Iris pigment epithelial cell (primary cell): ENCODE results near the gene PTPRM.

Experiments used
- DNase-seq: peaks from one replicate; pipeline ENCODE4 v3.0.0-alpha.2; 2011; ENCODE audit warnings: low read depth

The PTPRM gene

DNA sequence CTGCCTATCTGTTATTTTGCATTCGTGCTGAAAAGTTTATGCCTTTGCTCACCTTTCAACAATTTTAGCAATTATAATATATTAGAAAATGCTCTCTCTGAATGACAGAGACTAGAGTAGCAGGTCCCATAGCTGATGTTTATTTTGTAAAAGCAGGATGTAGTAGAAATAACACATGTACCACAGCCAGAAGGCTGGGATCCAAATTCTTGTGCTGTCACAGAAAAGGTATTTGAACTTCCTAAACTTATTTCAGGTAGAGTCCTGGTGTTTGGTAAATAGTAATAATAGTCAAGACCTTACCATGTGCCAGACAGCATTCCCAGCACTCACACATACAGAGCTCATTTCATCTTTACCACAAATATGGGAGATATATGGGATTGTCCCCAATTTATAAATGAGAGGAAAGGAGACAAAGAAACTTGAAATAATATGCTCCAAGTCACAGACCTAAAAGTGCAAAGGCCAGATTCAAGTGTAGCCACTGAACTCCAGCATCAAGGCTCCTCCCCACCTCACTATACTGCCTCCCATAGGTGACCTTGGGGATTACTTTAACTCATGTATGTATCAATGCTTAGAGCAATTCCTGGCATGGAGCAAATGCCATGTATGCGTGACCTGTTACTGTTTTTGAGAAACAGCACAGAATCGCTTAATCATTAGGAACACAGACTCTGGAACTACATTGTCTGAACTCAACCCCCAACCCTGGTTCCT lies 757.4 kb downstream of the PTPRM start:
- DNase-seq = no peak

DNA sequence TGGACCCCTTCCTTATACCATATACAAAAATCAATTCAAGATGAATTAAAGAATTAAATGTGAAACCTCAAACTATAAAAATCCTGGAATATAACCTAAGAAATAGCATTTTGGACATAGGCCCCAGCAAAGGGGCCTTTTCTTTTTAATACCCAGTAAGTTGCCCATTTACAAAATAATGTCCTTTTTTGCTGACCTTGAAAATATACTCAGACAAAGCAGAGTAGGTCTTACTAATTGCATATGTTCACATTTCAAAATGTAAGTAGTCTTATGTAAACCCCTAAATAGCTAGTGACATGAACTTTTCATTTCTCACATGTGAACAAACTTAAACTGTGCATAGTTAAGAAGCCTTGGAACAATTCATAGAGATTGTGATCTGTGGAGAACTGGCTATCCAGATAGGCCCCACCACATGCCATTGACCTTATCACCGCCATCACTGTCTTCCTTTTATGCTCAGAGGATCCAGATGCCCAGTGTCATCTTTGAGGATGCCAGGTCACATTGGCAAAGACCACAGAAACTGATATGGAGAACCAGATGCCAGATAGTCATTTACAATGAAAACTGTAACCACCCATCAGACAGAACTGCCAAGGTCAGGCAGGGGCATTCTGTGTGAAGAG lies 759.8 kb downstream of the PTPRM start:
- DNase-seq = no peak

DNA sequence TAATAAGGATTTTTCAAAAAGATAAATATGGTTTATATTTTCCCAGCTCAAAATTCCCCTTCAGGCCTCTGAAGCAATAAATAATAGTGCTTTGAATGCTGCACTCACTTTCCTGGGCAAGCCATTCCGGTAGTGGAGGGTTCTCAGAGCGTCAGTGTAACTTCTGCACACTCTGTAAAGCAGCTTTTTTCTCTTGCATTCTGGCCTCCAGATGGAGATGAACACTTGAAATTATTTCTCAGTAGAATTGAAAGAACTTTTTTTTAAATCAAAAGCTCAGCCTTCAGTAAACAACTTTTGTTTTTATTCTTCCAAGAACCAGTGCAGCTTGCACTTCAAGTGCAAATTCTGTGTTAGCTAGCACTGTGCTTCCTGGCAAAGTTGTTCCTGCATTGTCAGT lies 761.0 kb downstream of the PTPRM start:
- no peak for DNase-seq

DNA sequence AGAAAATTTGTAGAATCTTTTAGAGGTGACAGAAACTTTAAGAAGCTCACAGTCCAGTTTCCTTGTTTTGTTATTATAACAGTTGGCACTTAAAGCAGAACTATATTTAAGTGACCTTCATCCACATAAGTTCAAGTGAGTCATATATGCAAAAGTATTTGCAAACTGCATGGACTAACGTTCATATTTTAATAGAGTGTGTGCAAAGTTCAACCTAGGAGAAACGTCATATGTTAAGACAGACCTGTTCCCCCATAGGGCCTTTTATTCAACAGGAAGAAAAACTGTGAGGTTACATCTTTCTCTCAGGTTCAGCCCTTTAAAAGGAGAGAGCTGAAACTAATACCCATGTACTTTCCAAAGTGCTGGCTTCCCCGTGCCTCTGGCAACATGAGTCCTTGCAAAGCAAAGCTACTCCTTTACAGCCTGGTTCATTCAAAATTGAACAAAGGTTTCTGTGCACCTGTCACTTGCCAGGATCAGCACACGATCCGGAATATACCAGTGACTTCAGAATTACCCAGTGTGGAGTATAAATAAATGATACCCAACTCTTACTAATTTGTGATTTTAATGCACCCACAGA lies 762.2 kb downstream of the PTPRM start:
- DNase-seq = peak; percentile 88

DNA sequence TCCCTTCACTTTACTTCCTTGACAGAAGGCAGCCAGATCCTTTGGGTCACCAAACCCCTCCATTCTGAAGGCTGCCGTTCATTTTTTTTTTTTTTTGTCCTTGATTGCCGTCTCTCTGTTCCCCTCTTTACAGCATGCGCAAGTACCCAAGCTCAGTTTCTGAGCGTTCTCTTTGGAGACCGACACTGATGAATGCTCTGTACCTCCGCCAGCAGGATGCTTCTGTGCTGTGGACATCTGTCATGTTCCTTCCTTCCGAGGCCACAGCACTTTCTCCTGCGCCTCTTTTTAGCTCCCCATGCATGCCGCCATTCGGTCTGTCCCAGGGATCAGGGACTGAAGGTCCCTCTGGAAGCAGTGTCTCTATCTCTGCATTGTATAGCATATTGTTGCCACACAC lies 763.5 kb downstream of the PTPRM start:
- no peak for DNase-seq

DNA sequence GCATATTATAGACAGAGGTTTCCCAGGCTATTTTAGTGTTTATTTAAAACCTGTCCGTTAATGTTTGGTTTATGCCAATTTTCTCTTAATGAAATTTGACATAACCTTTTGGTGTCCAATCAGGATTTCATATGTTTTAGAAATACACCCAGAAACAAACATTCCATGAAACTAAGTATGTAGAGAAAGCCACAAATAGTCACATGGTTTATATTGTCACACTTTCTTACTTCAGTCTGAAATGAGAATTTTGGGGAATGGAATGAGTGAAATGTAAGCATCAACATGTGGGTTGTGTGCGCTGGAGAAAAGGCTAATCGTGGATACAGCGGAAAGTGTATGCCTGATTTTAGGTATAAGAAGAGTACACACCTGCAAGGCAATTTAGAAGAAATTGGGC lies 765.2 kb downstream of the PTPRM start:
- no peak for DNase-seq

DNA sequence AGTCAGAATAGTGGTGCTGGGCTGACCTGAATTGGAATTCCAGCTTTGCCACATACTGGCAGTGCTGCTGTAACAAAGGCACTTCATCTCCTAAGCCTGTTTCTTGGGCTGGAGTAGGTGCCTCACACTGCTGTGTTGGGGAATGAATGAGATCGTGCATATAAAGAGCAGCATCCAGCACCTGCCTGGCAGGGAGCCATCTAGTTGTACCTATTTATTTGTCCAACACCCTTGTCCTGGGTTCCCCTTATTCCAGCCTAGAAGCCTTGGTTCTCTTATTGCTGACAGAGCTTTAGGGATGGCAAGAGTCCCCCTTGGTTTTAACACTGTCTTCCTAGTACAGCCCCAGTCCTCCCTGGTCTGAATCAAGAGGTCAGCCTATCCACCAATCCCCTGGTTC lies 766.8 kb downstream of the PTPRM start:
- no peak for DNase-seq

DNA sequence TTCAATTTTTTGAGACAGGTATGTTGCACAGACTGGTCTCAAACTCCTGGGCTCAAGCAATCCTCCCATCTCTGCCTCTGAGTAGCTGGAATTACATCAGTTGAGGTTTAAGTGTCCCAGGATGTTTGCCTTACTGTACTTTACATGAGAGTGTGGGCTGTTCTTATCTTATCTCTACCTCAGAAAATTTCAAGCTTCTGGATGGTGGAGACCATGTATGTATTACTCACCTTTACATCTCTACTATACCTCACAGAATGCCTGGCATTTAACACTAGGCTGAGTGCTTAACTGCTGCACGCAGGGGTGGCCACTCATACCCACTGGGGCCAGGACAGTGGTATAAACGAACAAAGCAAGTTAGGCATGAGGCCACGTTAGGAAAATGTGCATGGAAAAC lies 770.1 kb downstream of the PTPRM start:
- DNase-seq = peak; percentile 25

DNA sequence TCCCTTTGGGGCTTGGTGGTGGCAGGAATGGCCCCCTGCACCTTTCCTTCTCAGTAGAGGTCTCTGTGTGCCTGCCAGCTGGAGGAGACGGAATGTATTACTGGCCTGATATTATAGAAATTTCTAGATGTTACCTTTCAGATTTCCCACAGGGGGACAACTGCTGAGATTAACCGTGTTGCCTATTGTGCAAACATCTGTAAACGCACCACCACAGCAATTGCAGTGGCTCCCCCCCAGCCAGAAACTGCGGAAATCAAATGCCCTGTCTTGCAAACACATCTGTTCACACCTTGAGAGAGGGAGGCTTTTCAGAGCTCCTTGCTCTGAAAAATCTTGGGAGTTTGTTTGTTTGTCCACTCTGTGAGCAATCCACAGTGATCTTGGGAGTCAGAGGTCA lies 772.1 kb downstream of the PTPRM start:
- DNase-seq = no peak

DNA sequence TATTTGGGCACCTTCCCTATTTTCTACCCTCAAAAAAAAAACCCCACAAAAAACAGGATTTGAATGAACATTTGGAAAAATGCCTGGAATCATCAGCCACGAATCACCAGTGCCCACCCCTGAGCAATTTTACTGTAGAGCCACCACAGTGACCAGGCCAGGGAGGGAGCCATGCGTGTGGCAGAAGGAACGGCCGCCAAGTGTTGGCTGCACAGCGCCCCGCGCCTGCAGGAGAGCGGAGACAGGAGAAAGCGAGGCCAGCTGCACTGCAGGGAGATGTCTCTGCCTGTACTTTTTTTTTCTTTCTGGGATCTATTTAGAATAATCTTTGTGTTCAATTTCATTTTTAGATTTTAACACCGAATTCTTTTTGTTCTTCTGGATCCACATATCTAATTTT lies 772.8 kb downstream of the PTPRM start:
- no peak for DNase-seq

DNA sequence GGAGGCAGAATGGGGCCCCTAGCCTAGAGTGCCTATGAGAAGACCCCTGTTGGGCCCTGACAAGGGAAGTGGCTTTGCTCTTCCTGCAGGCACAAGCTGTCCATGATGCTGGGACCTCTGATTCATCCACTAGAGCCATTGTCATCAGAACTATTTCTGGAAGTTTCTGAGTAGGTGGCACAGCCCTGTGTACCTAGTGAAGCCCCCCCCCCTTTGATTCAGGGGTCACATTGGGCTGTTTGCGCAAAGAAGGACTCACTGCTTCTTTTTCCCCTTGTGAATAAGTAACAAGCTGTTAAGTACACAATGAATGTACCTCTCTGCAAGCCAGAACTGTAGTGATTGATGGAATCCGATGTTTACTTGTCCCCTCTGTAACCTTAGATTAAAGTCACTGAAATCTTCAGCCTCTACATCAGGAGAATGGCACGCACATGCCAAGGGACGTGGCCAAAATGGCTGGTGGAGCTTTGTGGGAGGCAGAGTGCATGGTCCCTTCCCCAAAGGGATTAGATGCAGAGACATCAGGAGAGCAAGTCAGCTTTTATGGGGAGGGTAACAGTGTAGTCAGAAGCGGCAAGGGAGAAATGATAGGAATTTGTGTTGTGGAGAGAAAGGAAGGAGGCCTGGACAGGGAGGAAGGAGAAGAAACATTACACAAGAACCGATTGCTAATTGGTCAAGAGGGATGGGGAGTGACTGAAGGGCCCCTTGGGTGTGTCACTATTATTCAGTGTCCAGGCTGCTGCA lies 774.5 kb downstream of the PTPRM start:
- DNase-seq = peak; percentile 89

DNA sequence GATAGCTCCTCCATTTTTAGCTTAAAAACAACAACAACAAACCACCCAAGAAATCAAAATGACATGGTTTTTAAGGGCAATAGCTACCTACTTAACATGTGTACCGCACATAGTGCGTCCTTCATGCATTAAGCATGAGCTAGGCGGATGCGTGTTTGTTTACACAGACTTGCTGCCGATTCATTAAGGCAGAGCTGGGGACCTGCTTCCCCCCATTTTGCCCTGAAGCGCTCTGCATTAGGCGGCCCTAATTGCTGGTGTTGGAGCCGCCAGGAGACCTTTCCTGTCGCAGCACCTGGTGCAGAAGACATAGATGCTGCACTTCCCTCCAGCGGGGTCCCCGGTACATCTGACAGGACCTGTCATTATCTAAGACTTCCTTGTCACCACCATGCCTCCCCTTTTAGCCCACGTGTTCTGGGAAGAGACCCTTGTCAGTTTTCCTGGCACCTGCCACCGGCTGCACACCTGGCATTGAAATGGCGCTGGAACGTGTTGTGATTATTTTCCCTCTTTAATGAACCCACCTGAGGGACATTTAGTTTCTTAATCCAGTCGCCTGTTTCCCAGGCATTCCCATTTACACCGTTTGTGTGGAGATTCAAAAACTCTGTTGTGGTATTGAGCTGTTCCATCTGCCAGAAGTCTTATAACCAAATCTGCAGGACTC lies 781.1 kb downstream of the PTPRM start:
- no peak for DNase-seq

DNA sequence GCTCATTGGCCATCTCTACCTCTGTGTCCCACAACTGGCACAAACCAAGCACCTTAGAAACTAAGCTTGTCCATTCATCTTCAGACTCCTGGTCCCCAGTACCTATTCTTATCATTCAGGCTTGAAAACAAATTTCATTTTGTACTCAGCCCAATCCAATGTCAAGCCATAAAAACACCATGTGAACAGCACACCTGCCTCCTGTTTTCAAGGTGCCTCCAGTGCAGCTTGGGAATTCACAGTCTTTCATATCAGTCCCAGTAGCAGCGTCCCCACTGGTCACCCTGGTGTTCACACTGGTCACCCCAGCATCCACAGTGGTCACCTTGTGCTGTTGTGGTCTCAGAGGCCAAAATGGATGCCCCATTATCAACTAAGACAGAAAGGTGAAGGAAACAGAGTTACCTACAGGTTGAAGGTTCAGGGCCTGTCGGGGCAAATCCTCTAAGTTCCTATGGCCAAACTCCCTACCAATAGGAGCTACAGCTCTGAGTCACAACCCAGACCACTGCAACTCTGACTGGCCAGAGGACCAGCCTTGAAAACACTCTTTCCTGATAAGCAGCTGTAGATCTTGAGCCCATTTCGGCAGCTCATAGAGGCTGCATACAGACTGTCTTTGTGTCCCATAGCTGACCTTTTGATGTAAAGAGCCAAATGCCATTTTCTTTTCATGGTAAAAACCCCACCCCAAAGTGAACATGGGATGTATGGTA lies 782.6 kb downstream of the PTPRM start:
- no peak for DNase-seq

DNA sequence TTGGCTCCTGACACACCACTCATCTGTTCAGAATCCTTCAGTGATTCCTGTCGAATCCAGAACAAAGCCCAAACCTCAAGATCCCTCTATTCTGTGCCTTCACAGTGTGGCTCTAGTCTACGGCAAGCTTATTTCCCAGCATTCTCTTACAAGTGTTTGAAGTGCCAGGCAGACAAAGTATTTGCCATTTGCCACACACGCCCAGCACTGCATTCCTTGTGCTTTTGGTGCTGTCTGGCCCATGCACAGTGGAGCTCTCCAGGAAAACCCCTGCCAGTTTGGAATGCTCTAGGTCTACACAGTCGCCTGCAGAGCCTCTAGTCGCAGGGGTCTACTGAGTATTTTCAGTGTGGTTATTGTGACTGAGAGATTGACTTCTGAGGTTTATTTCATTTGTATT lies 783.5 kb downstream of the PTPRM start:
- DNase-seq = no peak

DNA sequence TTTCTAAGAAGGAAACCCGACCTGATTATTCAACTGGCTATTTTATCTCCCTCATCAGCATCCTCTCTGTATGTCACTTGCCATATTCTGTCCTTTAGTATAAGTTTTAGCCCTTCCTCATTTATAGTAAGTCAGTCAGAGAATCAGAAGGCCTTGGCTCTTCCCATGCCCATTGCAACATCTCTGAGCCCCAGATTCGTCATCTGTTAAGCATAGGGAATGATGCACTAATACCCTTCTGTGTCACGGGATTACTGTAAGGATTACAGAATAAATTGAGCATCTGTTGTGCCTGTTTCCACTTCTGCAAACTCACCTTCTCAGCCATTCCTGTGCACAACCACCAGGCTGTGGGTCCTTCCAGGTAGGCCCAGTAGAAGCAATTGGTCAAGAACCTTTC lies 784.0 kb downstream of the PTPRM start:
- peak; percentile 50 for DNase-seq

DNA sequence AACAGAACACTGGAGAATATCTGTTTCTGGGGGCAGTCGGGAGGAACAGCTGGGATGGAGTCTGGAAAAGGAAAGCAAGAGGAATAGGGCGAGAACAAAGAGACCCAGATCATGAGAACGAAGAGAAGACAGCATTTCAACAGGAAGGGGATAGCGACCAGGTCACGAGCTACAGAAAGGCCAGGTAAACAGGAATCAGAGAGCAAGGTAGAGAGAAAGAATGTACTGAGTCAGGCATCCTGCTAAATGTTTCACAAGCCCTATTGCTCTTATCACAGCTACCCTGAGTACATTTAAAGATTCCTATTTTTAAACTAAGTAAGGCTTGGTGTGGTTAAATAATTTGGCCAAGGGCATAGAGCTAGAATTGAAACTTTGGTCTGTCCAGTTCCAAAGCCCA lies 787.2 kb downstream of the PTPRM start:
- DNase-seq = no peak

DNA sequence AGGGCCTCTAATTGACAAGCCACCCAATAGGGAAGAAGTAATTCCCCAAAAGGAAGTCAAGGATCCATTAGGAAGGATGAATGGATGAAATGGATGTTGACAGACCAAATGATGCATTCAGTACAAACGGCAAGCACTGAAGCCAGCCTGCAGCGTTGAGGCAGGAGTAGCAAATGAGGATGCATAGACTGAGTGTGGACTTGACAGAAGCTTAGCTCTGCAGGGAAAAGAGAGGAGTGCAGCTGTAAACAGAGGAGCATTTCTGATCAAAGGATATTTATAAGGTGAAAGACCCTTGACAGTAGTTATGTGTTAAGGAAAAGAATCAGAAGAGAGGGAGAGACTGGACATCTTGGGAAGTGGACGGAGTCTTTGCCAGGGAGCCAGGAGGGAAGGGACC lies 788.9 kb downstream of the PTPRM start:
- no peak for DNase-seq

DNA sequence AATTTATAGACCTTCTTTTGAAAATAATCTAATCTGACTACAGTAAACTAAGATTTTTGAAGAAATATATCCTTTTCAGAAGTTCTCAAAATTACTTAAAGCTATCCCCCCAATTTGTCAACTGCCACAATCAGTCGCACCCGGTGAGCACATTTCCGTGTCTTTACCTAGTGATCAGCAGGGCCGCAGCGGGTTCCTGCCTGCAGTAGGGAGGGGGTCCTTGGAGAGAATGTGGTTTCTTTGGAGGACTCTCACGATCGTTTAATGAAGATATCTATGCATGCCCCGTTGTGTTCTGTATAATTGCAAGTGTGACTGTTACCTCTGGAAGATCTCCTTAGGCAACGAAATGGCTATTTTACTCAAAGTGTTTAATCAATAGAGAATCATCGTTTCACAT lies 790.2 kb downstream of the PTPRM start:
- no peak for DNase-seq

DNA sequence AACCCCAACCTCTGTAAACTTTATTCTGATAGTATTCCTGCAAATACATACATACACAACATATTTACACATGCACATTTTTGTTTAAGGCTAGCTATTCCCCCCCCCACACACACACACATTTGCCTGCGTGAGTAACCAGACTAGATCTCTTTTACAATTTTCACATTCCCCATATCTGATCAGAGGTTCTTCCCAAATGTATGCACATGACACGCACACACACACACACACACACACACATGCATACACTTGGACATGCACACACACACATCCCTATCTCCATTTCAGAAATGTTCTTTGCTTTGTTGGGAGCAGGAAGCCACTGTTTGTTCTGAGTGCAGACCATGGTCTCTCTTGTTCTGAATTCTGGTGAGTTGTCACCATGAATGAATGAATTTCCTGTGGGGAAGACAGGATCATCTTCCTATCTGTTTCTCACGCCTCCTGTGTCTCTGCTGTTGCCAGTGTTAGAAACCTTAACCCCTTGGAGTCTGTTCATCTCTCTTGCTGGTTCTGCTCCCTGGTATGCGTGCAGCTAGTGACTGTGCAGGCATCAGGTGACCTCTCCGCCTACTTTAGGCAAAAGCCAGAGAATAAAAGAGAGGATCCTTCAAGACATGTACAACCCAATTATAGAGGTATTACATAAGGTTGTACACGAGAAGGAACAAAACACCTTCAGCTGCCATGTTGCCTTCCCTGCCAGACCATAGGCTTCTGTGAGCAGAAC lies 791.1 kb downstream of the PTPRM start:
- DNase-seq = no peak

DNA sequence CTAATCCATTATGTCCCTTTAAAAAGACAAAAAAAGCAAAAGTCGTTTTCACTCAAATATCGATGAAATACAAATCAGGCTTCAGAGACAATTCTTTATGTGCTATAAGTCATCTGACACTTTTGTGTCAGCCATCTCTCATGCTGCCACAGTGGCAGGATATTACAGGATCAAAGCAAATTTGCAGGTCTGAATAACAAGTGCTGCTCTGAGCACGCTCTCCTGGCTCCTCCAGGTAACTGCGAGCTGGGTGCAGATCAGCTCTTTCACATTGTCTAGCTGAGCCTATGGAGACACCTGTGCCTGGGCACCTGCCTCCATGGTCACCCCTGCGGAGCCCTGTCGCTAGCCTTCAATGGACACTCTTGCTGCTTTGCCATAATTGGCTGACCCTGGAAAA lies 792.0 kb downstream of the PTPRM start:
- no peak for DNase-seq

DNA sequence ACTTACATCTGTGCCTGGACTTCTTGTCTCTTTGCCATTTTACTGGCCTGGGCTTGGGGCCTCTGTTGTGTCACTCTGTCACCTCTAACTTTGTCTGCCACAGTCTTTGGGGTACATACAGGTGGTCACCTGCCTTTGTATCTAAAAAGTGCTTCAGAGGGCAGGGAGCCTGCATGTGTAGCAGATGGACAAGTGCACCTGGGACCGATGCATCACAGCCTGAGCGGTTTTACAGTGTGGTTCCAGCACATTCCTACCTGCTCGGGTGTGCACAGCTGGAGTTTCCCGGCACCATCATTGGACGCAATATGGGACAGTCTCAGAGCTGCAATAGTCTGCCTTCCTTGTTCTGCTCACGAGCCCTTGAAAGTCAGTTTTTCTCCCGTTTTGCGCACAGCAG lies 792.4 kb downstream of the PTPRM start:
- no peak for DNase-seq
